Right lobe of liver (tissue), 4 donors: ENCODE measurements around the gene GRB10.

ENCODE experiments used
- CTCF ChIP-seq, 4 donors: fragments of 200-600 bp in 3 of 4; fragments of 450-650 bp in 1 of 4; IDR thresholded peaks; one replicate each; pipeline versions ENCODE4 v1.5.1 to v1.8.0; 2016 to 2022; ENCODE audit warnings: antibody characterized with exemption in 4 of 4, mild to moderate bottlenecking in 2 of 4
- POLR2A ChIP-seq: fragments of 450-650 bp; IDR thresholded peaks from one replicate; pipeline ENCODE4 v1.6.1; 2017; ENCODE audit warnings: antibody characterized with exemption, mild to moderate bottlenecking
- donor health status: DM: no; HTN: no; CAD: no.
- donor health status: DM: no; HTN: no; CAD: no.
- donor health status: DM: no; HTN: yes; CAD: no.

- TF ChIP-seq CTCF (IDR thresholded peaks at IDR 0.05) (no peak), POLR2A (no peak)
These were observed 94.5 kb downstream of the GRB10 start for GRCh38 chr7:50688226-50688590.
